Activated CD8-positive, alpha-beta T cell treated with anti-CD3 and anti-CD28 coated beads for 36 hours (primary cell): Measurements from ENCODE around the gene GARIN5B. TPM values are rescaled to one million over a fixed set of nuclear protein-coding genes. Genes with fewer than 3 reads are reported as not detected.
A peak's percentile ranks its signal among the peaks of the same experiment; 100 is the strongest.
"Not testable (repeated sequence)": the region's sequence is repeated elsewhere in the genome, so short reads cannot be mapped to it uniquely, and the experiment has no call there.

Experiments
- ATAC-seq: fragments of 200-7000 bp; cut with Tn5 transposase; one replicate; pipeline ENCODE4 v1.10.0; 2021; ENCODE audit warnings: mild to moderate bottlenecking, moderate library complexity
- CTCF ChIA-PET: fragments of 350-600 bp; sonication (Branson Sonifier 250); formaldehyde crosslinking; loops from one replicate; lab custom pipeline; 2021; ENCODE audit warnings: antibody characterized with exemption; lab: Charles Lee
- POLR2A ChIA-PET: fragments of 350-600 bp; sonication (Branson Sonifier 250); formaldehyde crosslinking; loops from one replicate; lab custom pipeline; 2021; ENCODE audit warnings: antibody characterized with exemption; lab: Charles Lee
- DNase-seq: peaks from one replicate; pipeline ENCODE4 v3.0.0-alpha.2; 2020
- H3K27ac Mint-ChIP-seq: one replicate; pipeline ENCODE4 v1.8.0; 2021; ENCODE audit warnings: mild to moderate bottlenecking, mixed read lengths
- H3K27me3 Mint-ChIP-seq: one replicate; pipeline ENCODE4 v1.8.0; 2021; ENCODE audit warnings: mixed read lengths
- H3K36me3 Mint-ChIP-seq: one replicate; pipeline ENCODE4 v1.8.0; 2021; ENCODE audit warnings: low read depth, mixed read lengths
- H3K4me1 Mint-ChIP-seq: one replicate; pipeline ENCODE4 v1.8.0; 2021; ENCODE audit warnings: low read depth, mixed read lengths
- H3K4me3 Mint-ChIP-seq: one replicate; pipeline ENCODE4 v1.8.0; 2021; ENCODE audit warnings: mild to moderate bottlenecking, moderate library complexity, mixed read lengths
- H3K9me3 Mint-ChIP-seq: one replicate; pipeline ENCODE4 v1.8.0; 2021; ENCODE audit warnings: mixed read lengths
- CTCF ChIP-seq: fragments of 200-600 bp; IDR thresholded peaks from one replicate; pipeline ENCODE4 v1.8.0; 2022; ENCODE audit warnings: antibody characterized with exemption, mild to moderate bottlenecking
- intact Hi-C: fragments of 100-400 bp; cut with micrococcal nuclease; formaldehyde crosslinking; loops from one replicate; pipeline ENCODE4 v1.10.0; 2022
- total RNA-seq, 2 experiments: library from RNA; stranded (reverse); gene quantifications; one replicate each; pipeline ENCODE4 v1.2.3, GENCODE V29; 2021

The GARIN5B gene
- total RNA-seq, 2 experiments from 2014 or later, result not detected

- peaks cover 53% of the 10 kb centered on the region for H3K36me3 Mint-ChIP-seq
- H3K4me3 Mint-ChIP-seq, result peak overlapping the region; percentile 92
- peaks cover 26% of the 10 kb centered on the region for H3K4me1 Mint-ChIP-seq
- intact Hi-C loops, result no loop called here
- ChIA-PET CTCF (no interaction called here), POLR2A (interaction anchor here (0.6 to 8.6 kb wide), 23 partner anchors 8 to 739 kb away, joined by 3 to 217 read pairs (median 4); partner anchors contain the start of genes HSPBP1, NAT14, PPP6R1 and RPL28)
- no peak for ATAC-seq
- peak; percentile 33 for DNase-seq
- no peak for TF ChIP-seq CTCF
- H3K27ac Mint-ChIP-seq, result peak overlapping the region; percentile 83
- H3K9me3 Mint-ChIP-seq, result peaks cover 9% of the 10 kb centered on the region
- H3K27me3 Mint-ChIP-seq, result no peaks in the 10 kb centered on the region
Measured at GRCh38 chr19:55406826-55407549, 43.9 kb upstream of the GARIN5B start.

GRCh38 chr19:55406091-55406825 is 43.2 kb upstream of the GARIN5B start:
- ATAC-seq, result no peak
- ChIA-PET CTCF (no interaction called here), POLR2A (interaction anchor here (0.7 to 8.6 kb wide), 9 partner anchors 12 to 151 kb away, joined by 3 to 217 read pairs (median 4); partner anchors contain the start of genes RPL28 and TMEM238)
- Mint-ChIP-seq H3K9me3 (peaks cover 9% of the 10 kb centered on the region), H3K27ac (peak overlapping the region; percentile 83), H3K36me3 (peaks cover 56% of the 10 kb centered on the region), H3K4me3 (peak overlapping the region; percentile 92), H3K27me3 (no peaks in the 10 kb centered on the region), H3K4me1 (peaks cover 26% of the 10 kb centered on the region)
- no peak for TF ChIP-seq CTCF
- intact Hi-C loops, result no loop called here
- no peak for DNase-seq

GRCh38 chr19:55405638-55406037 is 42.6 kb upstream of the GARIN5B start:
- no peak for ATAC-seq
- peak overlapping the region; percentile 92 for H3K4me3 Mint-ChIP-seq
- peaks cover 62% of the 10 kb centered on the region for H3K36me3 Mint-ChIP-seq
- H3K4me1 Mint-ChIP-seq, result peaks cover 26% of the 10 kb centered on the region
- ChIA-PET POLR2A (interaction anchor here (0.7 to 8.6 kb wide), 5 partner anchors 12 to 146 kb away, joined by 3 to 217 read pairs (median 3); partner anchors contain the start of genes RPL28 and TMEM238), CTCF (no interaction called here)
- no peak for TF ChIP-seq CTCF
- DNase-seq, result no peak
- peaks cover 9% of the 10 kb centered on the region for H3K9me3 Mint-ChIP-seq
- intact Hi-C loops, result no loop called here
- no peaks in the 10 kb centered on the region for H3K27me3 Mint-ChIP-seq
- peak overlapping the region; percentile 83 for H3K27ac Mint-ChIP-seq

- no peaks in the 10 kb centered on the region for H3K27me3 Mint-ChIP-seq
- no peak for TF ChIP-seq CTCF
- ATAC-seq, result no peak
- DNase-seq, result no peak
- intact Hi-C loops, result no loop called here
- H3K36me3 Mint-ChIP-seq, result peaks cover 57% of the 10 kb centered on the region
- no peaks in the 10 kb centered on the region for H3K9me3 Mint-ChIP-seq
- H3K4me1 Mint-ChIP-seq, result peaks cover 33% of the 10 kb centered on the region
- CTCF ChIA-PET, result interaction anchor here (1.1 to 1.3 kb wide), 2 partner anchors 15 to 101 kb away, joined by 3 read pairs; no protein-coding TSS in a partner anchor
- no peak overlapping the region for H3K4me3 Mint-ChIP-seq
- H3K27ac Mint-ChIP-seq, result no peak overlapping the region
- POLR2A ChIA-PET, result interaction anchor here (1.2 to 8.6 kb wide), 3 partner anchors 15 to 145 kb away, joined by 3 to 217 read pairs (median 5); partner anchors contain the start of genes RPL28 and TMEM238
Measured at GRCh38 chr19:55402509-55402908, 39.4 kb upstream of the GARIN5B start.

GRCh38 chr19:55401390-55401789 is 38.3 kb upstream of the GARIN5B start:
- intact Hi-C loops, CTCF ChIA-PET, DNase-seq, H3K27ac Mint-ChIP-seq, H3K27me3 Mint-ChIP-seq, ATAC-seq, H3K9me3 Mint-ChIP-seq, H3K4me3 Mint-ChIP-seq: not testable (repeated sequence)
- POLR2A ChIA-PET, result interaction anchor here (1.1 to 4.8 kb wide), 2 partner anchors 13 to 17 kb away, joined by 5 to 91 read pairs; partner anchors contain the start of genes RPL28 and TMEM238
- peaks cover 32% of the 10 kb centered on the region for H3K4me1 Mint-ChIP-seq
- H3K36me3 Mint-ChIP-seq, result peaks cover 50% of the 10 kb centered on the region
